Heart left ventricle (tissue), 16 donors: ENCODE results near the gene UBR3. TPM values are rescaled to one million over a fixed set of nuclear protein-coding genes. Genes with fewer than 3 reads are reported as not detected.
"Not testable (repeated sequence)": the region's sequence is repeated elsewhere in the genome, so short reads cannot be mapped to it uniquely, and the experiment has no call there.

Experiments used
- ATAC-seq, 4 donors: fragments of 200-7000 bp; cut with Tn5 transposase; one replicate each; pipeline ENCODE4 v1.9.1; 2020 to 2022; ENCODE audit warnings: moderate library complexity in 4 of 4, mild to moderate bottlenecking in 3 of 4, moderate number of reproducible peaks in 1 of 4
- DNase-seq, 5 donors: peaks; one replicate each; pipeline ENCODE4 v3.0.0-alpha.2; 2020
- H3K27ac ChIP-seq, 12 donors: fragments of 200-600 bp; sonication (generic) in 4 of 12; one replicate each; pipeline versions ENCODE4 v1.5.0 to v1.8.0; 2016 to 2022; ENCODE audit warnings: mild to moderate bottlenecking in 2 of 12
- H3K27me3 ChIP-seq, 9 donors: fragments of 200-600 bp; sonication (generic) in 2 of 9; one replicate each; pipeline versions ENCODE4 v1.5.1 to v1.8.0; 2016 to 2022; ENCODE audit warnings: mild to moderate bottlenecking in 3 of 9
- H3K36me3 ChIP-seq, 9 donors: fragments of 200-600 bp; sonication (generic) in 2 of 9; one replicate each; pipeline versions ENCODE4 v1.5.0 to v1.8.0; 2018 to 2022; ENCODE audit warnings: mild to moderate bottlenecking in 2 of 9
- H3K4me1 ChIP-seq, 12 donors: fragments of 200-600 bp; sonication (generic) in 4 of 12; one replicate each; pipeline versions ENCODE4 v1.5.0 to v1.8.0; 2016 to 2022; ENCODE audit warnings: mild to moderate bottlenecking in 3 of 12
- H3K4me3 ChIP-seq, 12 donors: fragments of 200-600 bp; sonication (generic) in 4 of 12; one replicate each; pipeline versions ENCODE4 v1.5.0 to v1.8.0; 2017 to 2022; ENCODE audit warnings: mild to moderate bottlenecking in 9 of 12, moderate library complexity in 4 of 12
- H3K9me3 ChIP-seq, 12 donors: fragments of 200-600 bp; sonication (generic) in 4 of 12; one replicate each; pipeline versions ENCODE4 v1.5.0 to v1.8.0; 2016 to 2022; ENCODE audit warnings: mild to moderate bottlenecking in 1 of 12
- CTCF ChIP-seq, 12 donors: fragments of 200-600 bp; sonication (generic) in 4 of 12; IDR thresholded peaks; one replicate each; pipeline versions ENCODE4 v1.5.0 to v1.8.0; 2018 to 2022; ENCODE audit warnings: antibody characterized with exemption in 12 of 12, mild to moderate bottlenecking in 5 of 12
- POLR2A ChIP-seq, 2 donors: fragments of 450-650 bp; IDR thresholded peaks; one replicate each; pipeline ENCODE4 v1.6.1; 2017; ENCODE audit warnings: antibody characterized with exemption in 2 of 2, mild to moderate bottlenecking in 2 of 2, moderate library complexity in 2 of 2
- WGBS, 4 donors: extraction: QIAGEN DNeasy Blood & Tissue Kit in 2 of 4; methylation state at CpG; one replicate each; pipeline versions ENCODE4 v1.1.5 to v1.1.7; 2013 to 2018; 5-methylcytosine and 5-hydroxymethylcytosine counted together
- intact Hi-C, 10 donors: fragments of 100-400 bp; cut with DNase I; formaldehyde crosslinking; loops; one replicate each; pipeline versions ENCODE4 v1.11.1 to v1.14.2; 2022
- polyA plus RNA-seq, 2 donors: library from polyadenylated mRNA; stranded (reverse); fragments of 200-250 nt; gene quantifications; one replicate each; pipeline ENCODE4 v1.2.3, GENCODE V29; 2013
- total RNA-seq, 9 donors: library from RNA; depleted of rRNA in 2 of 9; stranded (reverse); fragments of >200 nt in 2 of 9; fragmentation: NEBNext Ultra II Directional in 3 of 9; extraction: Animal tissue kit (Norgen Biotek cat#: 25700) in 3 of 9; gene quantifications; one replicate each; pipeline versions ENCODE4 v1.1.0 to v1.2.4, GENCODE V29; 2016 to 2023
- donor health status: ischemic (EF 13 %, LVEDD 7.1; RV severe dilation, severe dysfunction).
- donor health status: healthy with polysubstance abuse.
- donor health status: DM: no; HTN: yes; CAD: no.
- donor health status: DM: no; HTN: no; CAD: no.
- donor health status: ischemic (EF 25% LVEDD 6.9; RV normal size, moderate dysfunction).
- donor health status: ischemic (EF 25% LVEDD 5.7; RV mildly dilated, moderate dysfunction).
- donor health status: healthy.
- donor health status: DM: yes; HTN: yes; CAD: no.
- donor health status: ischemic (EF 35%, LVEDD 5.7; RV mildly dilated, moderate dysfunction).
- donor health status: nonischemic (EF 11% LVEDD 7.7; RV severe dilation, severe dysfunction).
- donor health status: DM: yes; HTN: yes; CAD: no.
- donor health status: PGD.
- donor health status: ischemic (EF 29% LVEDD 5.4; RV normal size, mild dysfunction).
- donor health status: nonischemic (EF 23%, LVEDD 6.1; RV moderate dilation, normal function).

The UBR3 gene
- total and polyA plus RNA-seq, 11 donors = 34.8 to 137 (median 106) TPM

- H3K4me1 ChIP-seq = no peaks in the 10 kb centered on the region
- H3K36me3 ChIP-seq = peaks cover 0 to 72% (median 44%) of the 10 kb centered on the region in 9 donors
- TF ChIP-seq CTCF (IDR thresholded peaks at IDR 0.05) (no peak), POLR2A (IDR thresholded peaks at IDR 0.05) (no peak)
- H3K4me3 ChIP-seq = no peak overlapping the region
- H3K9me3 ChIP-seq = no peaks in the 10 kb centered on the region
- no peak for DNase-seq
- no peaks in the 10 kb centered on the region for H3K27me3 ChIP-seq
- ATAC-seq = no peak
- 93 to 97% (median 94%) methylated on average over 2 of the region's 2 CpGs for WGBS, 4 donors
- intact Hi-C loops = loop anchor here in 6 of 10 donors (2.0 to 10.0 kb wide), 4 partner anchors 99 to 401 kb away; partner anchors contain the start of genes UBR3 (in 3 of the 6) and METTL5 (in 2 of the 6)
- no peak overlapping the region for H3K27ac ChIP-seq
Observed at GRCh38 chr2:169925968-169926367, 98.7 kb downstream of the UBR3 start.

GRCh38 chr2:169928463-169928864 is 101.2 kb downstream of the UBR3 start:
- ATAC-seq (no peak), DNase-seq (no peak)
- Histone ChIP-seq H3K9me3 (no peaks in the 10 kb centered on the region), H3K4me3 (no peak overlapping the region), H3K36me3 (peaks cover 0 to 84% (median 44%) of the 10 kb centered on the region in 9 donors), H3K27me3 (no peaks in the 10 kb centered on the region), H3K27ac (no peak overlapping the region), H3K4me1 (no peaks in the 10 kb centered on the region)
- TF ChIP-seq CTCF (IDR thresholded peaks at IDR 0.05) (peak; percentile 61 to 82 (median 74)), POLR2A (IDR thresholded peaks at IDR 0.05) (no peak)
- 65 to 70% (median 67%) methylated on average over 1 of the region's 1 CpG for WGBS, 4 donors
- intact Hi-C loops = loop anchor here in 9 of 10 donors (1.0 to 10.0 kb wide), 5 partner anchors 101 to 404 kb away; partner anchors contain the start of genes METTL5 (in 6 of the 9) and UBR3 (in 3 of the 9)

- H3K36me3 ChIP-seq = peaks cover 0 to 69% (median 37%) of the 10 kb centered on the region in 9 donors
- no peaks in the 10 kb centered on the region for H3K4me1 ChIP-seq
- no peaks in the 10 kb centered on the region for H3K27me3 ChIP-seq
- intact Hi-C loops = no loop called here
- no peak overlapping the region for H3K27ac ChIP-seq
- TF ChIP-seq CTCF (IDR thresholded peaks at IDR 0.05) (peak; percentile 54 to 71 (median 60)), POLR2A (IDR thresholded peaks at IDR 0.05) (no peak)
- H3K4me3 ChIP-seq = peak overlapping the region in 1 of 12 donors; percentile 10
- DNase-seq (no peak), ATAC-seq (peak in 3 of 4 donors; percentile 49 to 66 (median 61))
- WGBS, 4 donors = 50 to 70% (median 58%) methylated on average over 2 of the region's 2 CpGs
- no peaks in the 10 kb centered on the region for H3K9me3 ChIP-seq
Observed at GRCh38 chr2:169933124-169933711, 106.0 kb downstream of the UBR3 start.

GRCh38 chr2:169936652-169937051 is 109.4 kb downstream of the UBR3 start:
- 95 to 98% (median 97%) methylated on average over 5 of the region's 5 CpGs for WGBS, 4 donors
- H3K4me3 ChIP-seq, H3K27ac ChIP-seq, H3K9me3 ChIP-seq, DNase-seq, ATAC-seq, intact Hi-C loops, H3K27me3 ChIP-seq: not testable (repeated sequence)
- H3K4me1 ChIP-seq = peaks cover 0 to 12% (median 4%) of the 10 kb centered on the region in 12 donors
- peaks cover 0 to 66% (median 31%) of the 10 kb centered on the region in 9 donors for H3K36me3 ChIP-seq
